ENCODE results near the gene CBX1. TPM values are rescaled to one million over a fixed set of nuclear protein-coding genes. Genes with fewer than 3 reads are reported as not detected.
A peak's percentile ranks its signal among the peaks of the same experiment; 100 is the strongest.

CBX1 gene
- polyA plus RNA-seq, 1 donor, result 74.7 TPM

DNA sequence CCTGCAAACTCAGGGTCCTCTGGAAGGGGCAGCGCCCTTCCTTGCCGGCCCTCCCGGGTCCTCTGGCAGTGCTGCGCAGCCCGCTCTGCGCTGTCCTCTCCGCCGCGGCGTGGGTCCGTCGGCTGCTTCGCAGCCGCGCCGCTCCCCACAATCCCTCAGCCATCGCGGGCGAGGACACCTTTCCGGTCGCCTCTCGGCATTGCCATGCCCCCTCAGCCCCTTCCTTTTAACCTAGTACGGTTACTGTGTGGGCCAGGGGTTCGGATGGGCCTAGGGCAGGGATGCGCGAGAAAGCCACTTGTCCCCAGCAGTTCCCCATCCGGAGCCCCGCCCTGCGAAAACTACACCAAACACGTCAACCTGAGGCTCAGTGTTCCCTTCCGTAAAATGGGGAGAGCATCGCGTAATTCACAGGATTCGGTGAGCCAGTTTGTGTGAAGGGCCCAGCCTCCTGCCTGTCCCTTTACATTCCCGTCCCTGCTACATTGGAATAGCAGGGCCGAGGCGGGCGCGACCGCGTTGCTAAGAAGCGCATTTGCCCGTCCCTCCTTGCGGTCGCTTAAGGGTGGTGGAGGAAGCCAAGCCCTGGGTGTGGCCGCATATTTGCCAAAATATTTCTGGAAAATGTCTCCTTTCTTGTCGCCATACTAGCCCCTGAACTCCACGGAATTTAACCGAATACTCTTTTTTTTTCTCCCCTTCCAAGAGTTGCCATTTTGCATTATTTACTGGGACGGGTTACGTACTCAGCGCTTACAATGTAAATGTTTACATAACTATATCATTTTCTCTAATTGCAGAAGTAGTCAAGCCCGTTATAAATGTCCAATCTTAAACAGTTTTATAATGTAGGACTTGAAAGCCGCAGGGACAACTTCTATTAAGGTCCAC lies 76.9 kb downstream of the CBX1 start:
- no peak for DNase-seq

- DNase-seq, result peak; percentile 62
Measured at GRCh38 chr17:48023400-48024148, 77.7 kb downstream of the CBX1 start.

DNA sequence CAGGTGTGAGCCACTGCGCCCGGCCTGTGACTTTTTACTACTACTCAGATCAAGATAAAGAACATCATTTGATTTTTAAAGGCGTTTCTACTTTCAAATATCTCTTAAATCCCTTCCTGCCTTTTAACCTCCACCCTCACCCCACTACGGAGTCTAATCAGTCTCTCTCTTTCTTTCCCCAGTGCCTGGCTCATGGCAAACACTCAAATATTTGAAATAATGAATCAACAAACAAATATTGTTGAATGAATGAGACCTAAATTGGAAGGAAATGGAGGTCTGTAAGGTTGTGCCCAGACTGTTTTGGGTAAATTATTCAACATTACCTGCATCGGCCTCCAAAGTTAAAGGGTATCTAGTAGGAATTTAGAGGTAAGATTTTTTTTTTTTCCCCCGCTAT lies 78.4 kb downstream of the CBX1 start:
- no peak for DNase-seq

GRCh38 chr17:48021934-48022333 lies 79.3 kb downstream of the CBX1 start:
- no peak for DNase-seq

Other genes starting within 250 kb of the CBX1 start
- gene SP2, start 205.2 kb downstream of the CBX1 start, polyA plus RNA-seq (ENCODE audit: insufficient read length), result 19.0 TPM
- gene PNPO, start 159.9 kb downstream of the CBX1 start, polyA plus RNA-seq (ENCODE audit: insufficient read length), result 11.2 TPM
- gene PRR15L, start 143.6 kb downstream of the CBX1 start, polyA plus RNA-seq (ENCODE audit: insufficient read length), result not detected
- 74.7 TPM for gene CDK5RAP3, start 130.4 kb downstream of the CBX1 start, polyA plus RNA-seq (ENCODE audit: insufficient read length)
- gene COPZ2, start 63.7 kb downstream of the CBX1 start, polyA plus RNA-seq (ENCODE audit: insufficient read length), result 39.1 TPM
- 302 TPM for gene NFE2L1, start 53.1 kb downstream of the CBX1 start, polyA plus RNA-seq (ENCODE audit: insufficient read length)
- 11.8 TPM for gene SNX11, start 6.3 kb upstream of the CBX1 start, polyA plus RNA-seq (ENCODE audit: insufficient read length)

Data from hindlimb muscle (tissue), 1 donor.